Endodermal cell (in vitro differentiated cells): ENCODE results near the gene DCAKD. TPM values are rescaled to one million over a fixed set of nuclear protein-coding genes. Genes with fewer than 3 reads are reported as not detected.

Experiments used
- DNase-seq: peaks from one replicate; pipeline ENCODE4 v3.0.0-alpha.2; 2017
- H3K27ac ChIP-seq: 2 replicates; pipeline ENCODE4 v1.5.1; 2013; ENCODE audit warnings: mild to moderate bottlenecking, low read depth, low read length, moderate library complexity
- H3K27me3 ChIP-seq: 2 replicates; pipeline ENCODE4 v1.6.1; 2013; ENCODE audit warnings: mild to moderate bottlenecking, low read length, moderate library complexity; ENCODE audit not compliant: insufficient read depth, control insufficient read depth, poor library complexity, severe bottlenecking
- H3K36me3 ChIP-seq: 2 replicates; pipeline ENCODE4 v1.7.0; 2013; ENCODE audit warnings: mild to moderate bottlenecking, low read length, moderate library complexity; ENCODE audit not compliant: control insufficient read depth, insufficient read depth
- H3K4me1 ChIP-seq: one replicate; pipeline ENCODE4 v1.7.0; 2013; ENCODE audit warnings: low read length; ENCODE audit not compliant: control insufficient read depth, insufficient read depth
- H3K4me3 ChIP-seq: 2 replicates; pipeline ENCODE4 v1.5.1; 2013; ENCODE audit warnings: mild to moderate bottlenecking, low read length, moderate library complexity
- H3K9ac ChIP-seq: 2 replicates; pipeline ENCODE4 v1.6.1; 2013; ENCODE audit warnings: mild to moderate bottlenecking, low read length, moderate library complexity; ENCODE audit not compliant: poor library complexity, severe bottlenecking; ENCODE audit errors: extremely low read depth
- H3K9me3 ChIP-seq: 2 replicates; pipeline ENCODE4 v1.6.1; 2013; ENCODE audit warnings: mild to moderate bottlenecking, low read length, moderate library complexity; ENCODE audit not compliant: control insufficient read depth
- H3K27ac Mint-ChIP-seq: 2 replicates; pipeline ENCODE4 v1.8.0; 2020; ENCODE audit warnings: mixed read lengths
- H3K27me3 Mint-ChIP-seq: 2 replicates; pipeline ENCODE4 v1.8.0; 2021; ENCODE audit warnings: mild to moderate bottlenecking, mixed read lengths; ENCODE audit not compliant: insufficient read depth
- H3K36me3 Mint-ChIP-seq: 2 replicates; pipeline ENCODE4 v1.8.0; 2020; ENCODE audit warnings: low read depth, mixed read lengths
- H3K4me1 Mint-ChIP-seq: 2 replicates; pipeline ENCODE4 v1.8.0; 2020; ENCODE audit warnings: mixed read lengths
- H3K4me3 Mint-ChIP-seq: 2 replicates; pipeline ENCODE4 v1.8.0; 2020; ENCODE audit warnings: mild to moderate bottlenecking, moderate library complexity, mixed read lengths
- H3K9me3 Mint-ChIP-seq: 2 replicates; pipeline ENCODE4 v1.8.0; 2020; ENCODE audit warnings: mild to moderate bottlenecking, mixed read lengths
- CTCF ChIP-seq: fragments of 200-600 bp; sonication (generic); conservative IDR thresholded peaks from 2 replicates; pipeline ENCODE4 v1.5.0; 2021; ENCODE audit warnings: antibody characterized with exemption, mild to moderate bottlenecking
- WGBS, 2 experiments: methylation state at CpG; one replicate each; pipeline versions ENCODE4 v1.1.5 to v1.1.7; 2013; ENCODE audit warnings: missing lambda C conversion rate in 2 of 2, mixed read lengths in 1 of 2; ENCODE audit not compliant: insufficient coverage in 1 of 2, insufficient read length in 1 of 2; 5-methylcytosine and 5-hydroxymethylcytosine counted together
- total RNA-seq, 2 donors: library from RNA; stranded (reverse); fragmentation: NEBNext Ultra II Directional in 1 of 2; extraction: Animal tissue kit (Norgen Biotek cat#: 25700) in 1 of 2; gene quantifications; 2 replicates in 1 of 2; 3 replicates in 1 of 2; pipeline ENCODE4 v1.2.1, GENCODE V29; 2021

Gene DCAKD
- total RNA-seq, 2 donors from 2014 or later = 54.5 to 69.4 TPM

GRCh38 chr17:45098081-45098868 lies 46.8 kb upstream of the DCAKD start:
- Mint-ChIP-seq H3K27ac (peak overlapping the region; percentile 82), H3K36me3 (peaks cover 76% of the 10 kb centered on the region), H3K4me3 (no peak overlapping the region), H3K27me3 (no peaks in the 10 kb centered on the region), H3K4me1 (no peaks in the 10 kb centered on the region), H3K9me3 (no peaks in the 10 kb centered on the region)
- no peaks in the 10 kb centered on the region for H3K27me3 ChIP-seq
- no peak overlapping the region for H3K4me3 ChIP-seq
- WGBS, 2 experiments = 94 to 96% methylated on average over 8 to 13 of the region's 13 CpGs
- DNase-seq = peak; percentile 62
- no peaks in the 10 kb centered on the region for H3K4me1 ChIP-seq
- no peak for TF ChIP-seq CTCF
- no peaks in the 10 kb centered on the region for H3K9me3 ChIP-seq
- no peak overlapping the region for H3K9ac ChIP-seq
- no peak overlapping the region for H3K27ac ChIP-seq
- H3K36me3 ChIP-seq = peaks cover 72% of the 10 kb centered on the region

GRCh38 chr17:45096926-45097325 lies 45.5 kb upstream of the DCAKD start:
- Histone ChIP-seq H3K27me3 (no peaks in the 10 kb centered on the region), H3K9me3 (no peaks in the 10 kb centered on the region), H3K4me3 (no peak overlapping the region), H3K27ac (no peak overlapping the region), H3K36me3 (peaks cover 68% of the 10 kb centered on the region), H3K9ac (no peak overlapping the region), H3K4me1 (no peaks in the 10 kb centered on the region)
- Mint-ChIP-seq H3K4me1 (no peaks in the 10 kb centered on the region), H3K27me3 (no peaks in the 10 kb centered on the region), H3K9me3 (no peaks in the 10 kb centered on the region), H3K36me3 (peaks cover 74% of the 10 kb centered on the region), H3K4me3 (no peak overlapping the region), H3K27ac (no peak overlapping the region)
- DNase-seq = peak; percentile 39
- no peak for TF ChIP-seq CTCF
- WGBS, 2 experiments = 97 to 100% methylated on average over 2 to 10 of the region's 11 CpGs

- Histone ChIP-seq H3K4me3 (no peak overlapping the region), H3K9ac (no peak overlapping the region), H3K9me3 (no peaks in the 10 kb centered on the region), H3K36me3 (peaks cover 71% of the 10 kb centered on the region), H3K4me1 (no peaks in the 10 kb centered on the region), H3K27me3 (no peaks in the 10 kb centered on the region), H3K27ac (no peak overlapping the region)
- H3K27ac Mint-ChIP-seq = peak overlapping the region; percentile 79
- peak; percentile 78 for DNase-seq
- no peaks in the 10 kb centered on the region for H3K4me1 Mint-ChIP-seq
- no peaks in the 10 kb centered on the region for H3K9me3 Mint-ChIP-seq
- H3K27me3 Mint-ChIP-seq = no peaks in the 10 kb centered on the region
- TF ChIP-seq CTCF = peak; percentile 75
- H3K36me3 Mint-ChIP-seq = peaks cover 75% of the 10 kb centered on the region
- no peak overlapping the region for H3K4me3 Mint-ChIP-seq
- WGBS, 2 experiments = 87 to 89% methylated on average over 2 to 3 of the region's 3 CpGs
Measured at GRCh38 chr17:45096141-45096540, 44.7 kb upstream of the DCAKD start.
